ENCODE measurements around the gene PEX5.

PEX5 gene

GRCh38 chr12:7189398-7190267, at the start of gene PEX5:
TSS of gene PEX5 (plus strand) at chr12:7189686. CDS start at chr12:7190378, 692 bp downstream.
- DNase-seq (ENCODE audit: low spot score) = peak; percentile 86

GRCh38 chr12:7141351-7142005, 48.0 kb upstream of the PEX5 start:
- DNase-seq (ENCODE audit: low spot score) = no peak

- peak; percentile 51 for DNase-seq (ENCODE audit: low spot score)
Measured at GRCh38 chr12:7142056-7142644, 47.3 kb upstream of the PEX5 start.

GRCh38 chr12:7142809-7143465, 46.5 kb upstream of the PEX5 start:
- DNase-seq (ENCODE audit: low spot score) = no peak

- DNase-seq (ENCODE audit: low spot score) = no peak
Measured at GRCh38 chr12:7143564-7143963, 45.9 kb upstream of the PEX5 start.

GRCh38 chr12:7144414-7145120, 44.9 kb upstream of the PEX5 start:
- peak; percentile 30 for DNase-seq (ENCODE audit: low spot score)

- no peak for DNase-seq (ENCODE audit: low spot score)
Measured at GRCh38 chr12:7145671-7146070, 43.8 kb upstream of the PEX5 start.

- DNase-seq (ENCODE audit: low spot score) = no peak
Measured at GRCh38 chr12:7146228-7146627, 43.3 kb upstream of the PEX5 start.

GRCh38 chr12:7146906-7147305, 42.6 kb upstream of the PEX5 start:
- no peak for DNase-seq (ENCODE audit: low spot score)

- DNase-seq (ENCODE audit: low spot score) = no peak
Measured at GRCh38 chr12:7150356-7150755, 39.1 kb upstream of the PEX5 start.

- DNase-seq (ENCODE audit: low spot score) = no peak
Measured at GRCh38 chr12:7150841-7151240, 38.6 kb upstream of the PEX5 start.

- DNase-seq (ENCODE audit: low spot score) = no peak
Measured at GRCh38 chr12:7151532-7151931, 38.0 kb upstream of the PEX5 start.

GRCh38 chr12:7152818-7153217, 36.7 kb upstream of the PEX5 start:
- DNase-seq (ENCODE audit: low spot score) = no peak

- DNase-seq (ENCODE audit: low spot score) = no peak
Measured at GRCh38 chr12:7154042-7154441, 35.4 kb upstream of the PEX5 start.

GRCh38 chr12:7154901-7155470, 34.5 kb upstream of the PEX5 start:
- no peak for DNase-seq (ENCODE audit: low spot score)

GRCh38 chr12:7155471-7156034, 33.9 kb upstream of the PEX5 start:
- no peak for DNase-seq (ENCODE audit: low spot score)

- DNase-seq (ENCODE audit: low spot score) = no peak
Measured at GRCh38 chr12:7156259-7157197, 33.0 kb upstream of the PEX5 start.

- no peak for DNase-seq (ENCODE audit: low spot score)
Measured at GRCh38 chr12:7157391-7157790, 32.1 kb upstream of the PEX5 start.

- DNase-seq (ENCODE audit: low spot score) = no peak
Measured at GRCh38 chr12:7158781-7159609, 30.5 kb upstream of the PEX5 start.

Measured in CD4-positive, alpha-beta T cell treated with Interleukin-15 for 4 hours (primary cell).